RWPE1 (cell line): ENCODE data around the gene CDCA4.

Source experiments
- CTCF ChIA-PET: fragments of 350-600 bp; sonication (Branson Sonifier 250); formaldehyde crosslinking; extraction: SDS; loops from one replicate; lab custom pipeline; 2021; lab: Yijun Ruan, JAX
- POLR2A ChIA-PET: fragments of 400-600 bp; formaldehyde crosslinking; extraction: SDS; loops from one replicate; lab custom pipeline; 2020; ENCODE audit warnings: antibody characterized with exemption; ENCODE audit not compliant: low non-redundant PET; lab: Yijun Ruan, JAX
- DNase-seq: peaks from one replicate; pipeline ENCODE4 v3.0.0; 2012; ENCODE audit warnings: low spot score
- H3K27ac ChIP-seq: fragments of 450-650 bp; 2 replicates; pipeline ENCODE4 v1.5.1; 2017
- CTCF ChIP-seq: fragments of 450-650 bp; conservative IDR thresholded peaks from 2 replicates; pipeline ENCODE4 v1.5.1; 2017; ENCODE audit warnings: low read depth, mild to moderate bottlenecking

CDCA4 gene

GRCh38 chr14:105025429-105025828 lies 4.5 kb upstream of the CDCA4 start:
- CTCF ChIA-PET = no interaction called here
- H3K27ac ChIP-seq = peak overlapping the region; percentile 99
- no peak for TF ChIP-seq CTCF
- no peak for DNase-seq
- POLR2A ChIA-PET = interaction anchor here (0.6 kb wide), 1 partner anchor 88 kb away, joined by 3 read pairs; no protein-coding TSS in a partner anchor

GRCh38 chr14:105023791-105024480 lies 3.1 kb upstream of the CDCA4 start:
- H3K27ac ChIP-seq = peak overlapping the region; percentile 99
- DNase-seq = peak; percentile 57
- TF ChIP-seq CTCF = no peak
- POLR2A ChIA-PET = no interaction called here
- CTCF ChIA-PET = no interaction called here

- CTCF ChIA-PET = interaction anchor here (0.6 kb wide), 1 partner anchor 30 kb away, joined by 3 read pairs; no protein-coding TSS in a partner anchor
- H3K27ac ChIP-seq = peak overlapping the region; percentile 94
- no peak for DNase-seq
- POLR2A ChIA-PET = no interaction called here
- TF ChIP-seq CTCF = no peak
Measured at GRCh38 chr14:105023144-105023543, 2.3 kb upstream of the CDCA4 start.

- ChIA-PET POLR2A (interaction anchor here (0.6 kb wide), 1 partner anchor 279 kb away, joined by 4 read pairs; no protein-coding TSS in a partner anchor), CTCF (interaction anchor here (0.6 kb wide), 3 partner anchors 47 to 1461 kb away, joined by 3 read pairs; no protein-coding TSS in a partner anchor)
- TF ChIP-seq CTCF = no peak
- peak overlapping the region; percentile 94 for H3K27ac ChIP-seq
- no peak for DNase-seq
Measured at GRCh38 chr14:105022276-105022670, 1.4 kb upstream of the CDCA4 start.

- DNase-seq = no peak
- TF ChIP-seq CTCF = no peak
- POLR2A ChIA-PET = interaction anchor here (0.6 kb wide), 1 partner anchor 280 kb away, joined by 4 read pairs; no protein-coding TSS in a partner anchor
- H3K27ac ChIP-seq = peak overlapping the region; percentile 94
- CTCF ChIA-PET = interaction anchor here (0.6 kb wide), 2 partner anchors 68 to 1460 kb away, joined by 3 read pairs; no protein-coding TSS in a partner anchor
Measured at GRCh38 chr14:105021656-105022275, 883 bp upstream of the CDCA4 start.
